ENCODE data around the gene NOVA2.

Gene NOVA2

DNA sequence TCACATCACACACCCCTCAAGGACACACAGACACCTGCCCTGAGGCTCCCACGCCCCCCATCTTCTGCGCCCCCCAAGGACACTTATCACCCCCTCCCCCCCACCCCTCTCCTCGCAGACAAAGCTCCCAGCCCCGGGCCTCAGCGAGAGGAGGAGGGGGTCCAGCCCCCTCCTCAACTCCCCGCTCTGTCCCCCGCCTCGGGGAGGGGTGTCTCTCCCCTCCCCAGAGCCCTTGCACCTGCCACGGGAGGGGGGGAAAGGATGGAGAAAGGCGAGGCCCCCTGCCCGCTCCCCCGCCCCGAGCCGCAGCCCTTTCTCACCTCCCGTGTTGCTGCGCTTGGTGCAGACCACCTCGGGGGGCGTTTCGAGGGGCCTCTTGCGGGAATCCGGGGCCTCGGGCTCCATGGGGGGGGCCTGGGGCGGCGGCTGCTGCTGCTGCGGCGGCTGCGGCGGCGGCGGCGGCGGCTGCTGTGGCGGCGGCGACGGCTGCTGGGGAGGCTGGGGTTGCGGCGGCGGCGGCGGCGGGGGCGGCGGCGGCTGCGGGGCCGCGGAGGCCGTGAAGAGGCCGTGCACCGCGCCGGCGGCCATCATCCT, 621 bp downstream of the NOVA2 start:
- no peak overlapping the region for H3K4me3 ChIP-seq (ENCODE audit: control insufficient read depth, low read depth, low read length)
- TF ChIP-seq, protein P1, sequence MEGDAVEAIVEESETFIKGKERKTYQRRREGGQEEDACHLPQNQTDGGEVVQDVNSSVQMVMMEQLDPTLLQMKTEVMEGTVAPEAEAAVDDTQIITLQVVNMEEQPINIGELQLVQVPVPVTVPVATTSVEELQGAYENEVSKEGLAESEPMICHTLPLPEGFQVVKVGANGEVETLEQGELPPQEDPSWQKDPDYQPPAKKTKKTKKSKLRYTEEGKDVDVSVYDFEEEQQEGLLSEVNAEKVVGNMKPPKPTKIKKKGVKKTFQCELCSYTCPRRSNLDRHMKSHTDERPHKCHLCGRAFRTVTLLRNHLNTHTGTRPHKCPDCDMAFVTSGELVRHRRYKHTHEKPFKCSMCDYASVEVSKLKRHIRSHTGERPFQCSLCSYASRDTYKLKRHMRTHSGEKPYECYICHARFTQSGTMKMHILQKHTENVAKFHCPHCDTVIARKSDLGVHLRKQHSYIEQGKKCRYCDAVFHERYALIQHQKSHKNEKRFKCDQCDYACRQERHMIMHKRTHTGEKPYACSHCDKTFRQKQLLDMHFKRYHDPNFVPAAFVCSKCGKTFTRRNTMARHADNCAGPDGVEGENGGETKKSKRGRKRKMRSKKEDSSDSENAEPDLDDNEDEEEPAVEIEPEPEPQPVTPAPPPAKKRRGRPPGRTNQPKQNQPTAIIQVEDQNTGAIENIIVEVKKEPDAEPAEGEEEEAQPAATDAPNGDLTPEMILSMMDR (IDR thresholded peaks at IDR 0.05; ENCODE audit: control insufficient read depth, insufficient read depth, low read depth, low read length, missing control alignments): no peak

DNA sequence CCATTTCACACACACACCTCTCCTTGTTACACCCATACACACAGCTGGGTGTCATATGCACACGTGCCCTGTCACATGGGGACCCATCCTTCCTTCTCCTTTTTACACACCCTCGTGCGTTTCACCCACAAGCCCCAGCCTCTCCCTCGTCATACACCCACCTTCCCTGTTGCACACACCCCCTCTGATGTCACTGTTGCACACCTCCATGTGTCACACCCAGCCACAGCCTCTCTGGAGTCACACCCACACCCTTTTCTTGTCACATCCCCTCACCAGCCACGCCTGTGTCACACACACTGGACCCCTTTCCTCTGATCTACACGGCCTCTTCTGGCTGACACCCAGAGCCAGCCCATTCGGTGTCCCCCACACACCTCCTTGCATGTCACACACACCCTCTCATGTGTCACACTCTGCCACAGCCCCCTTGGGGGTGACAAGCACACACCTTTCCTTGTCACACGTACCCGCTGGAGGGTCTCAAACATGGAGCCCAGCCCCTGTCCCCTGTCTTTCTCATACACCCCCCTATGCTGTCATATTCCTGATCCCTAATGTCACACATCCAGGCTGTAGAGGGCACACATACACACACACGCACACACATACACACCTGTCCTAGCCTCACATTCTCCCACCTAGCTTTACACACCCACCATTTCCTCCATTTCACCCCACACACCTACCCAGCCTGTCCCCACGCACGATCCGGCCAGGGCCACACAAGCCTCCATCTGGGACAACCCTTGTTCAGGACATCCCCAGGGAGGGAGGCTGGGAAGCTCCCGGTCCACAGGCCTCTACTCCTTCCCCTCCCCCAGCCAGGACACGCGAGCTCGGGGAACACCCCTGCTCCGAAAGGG, 1.4 kb downstream of the NOVA2 start:
- no peak overlapping the region for H3K4me3 ChIP-seq (ENCODE audit: control insufficient read depth, low read depth, low read length)

More for the DNA sequence above, 621 bp downstream of the NOVA2 start:
- no peak for DNase-seq (ENCODE audit: low read depth)

DNA sequence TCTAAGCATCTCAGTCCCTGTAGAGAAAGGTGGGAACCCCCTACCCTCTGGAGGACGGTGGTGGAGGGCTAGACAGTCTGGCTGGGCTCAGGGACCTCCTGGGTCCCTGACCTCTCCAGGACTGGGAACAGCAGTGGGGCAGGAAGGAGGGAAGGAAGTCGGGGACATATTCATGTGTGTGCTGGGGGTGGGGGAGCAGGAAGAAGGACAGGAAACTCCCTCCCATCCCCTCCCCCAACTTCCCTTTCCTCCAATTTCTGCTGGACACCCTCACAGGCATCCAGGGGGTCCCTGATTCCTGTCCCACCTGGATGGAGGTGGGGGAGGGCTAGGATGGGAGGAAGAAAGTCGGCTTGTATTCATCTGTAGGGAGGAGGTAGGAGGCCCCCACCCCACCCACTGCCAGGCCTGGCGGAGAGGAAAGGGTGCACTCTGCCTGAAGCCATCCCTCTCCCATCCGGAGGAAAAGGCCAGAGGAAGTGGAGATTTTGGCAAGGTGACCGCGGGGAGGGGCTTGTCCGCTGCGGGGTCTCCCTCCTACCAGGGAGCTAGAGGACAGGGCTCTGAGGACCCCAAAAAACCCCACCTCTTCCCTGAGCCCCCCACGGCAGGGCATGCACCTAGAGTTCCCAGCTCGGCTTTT, 2.3 kb downstream of the NOVA2 start:
- H3K4me3 ChIP-seq (ENCODE audit: control insufficient read depth, low read depth, low read length): no peak overlapping the region
- DNase-seq (ENCODE audit: low read depth): no peak
- TF ChIP-seq, protein P1 (IDR thresholded peaks at IDR 0.05; ENCODE audit: control insufficient read depth, insufficient read depth, low read depth, low read length, missing control alignments): no peak

More for the DNA sequence above, 1.4 kb downstream of the NOVA2 start:
- TF ChIP-seq, protein P1 (IDR thresholded peaks at IDR 0.05; ENCODE audit: control insufficient read depth, insufficient read depth, low read depth, low read length, missing control alignments): no peak
- DNase-seq (ENCODE audit: low read depth): no peak

DNA sequence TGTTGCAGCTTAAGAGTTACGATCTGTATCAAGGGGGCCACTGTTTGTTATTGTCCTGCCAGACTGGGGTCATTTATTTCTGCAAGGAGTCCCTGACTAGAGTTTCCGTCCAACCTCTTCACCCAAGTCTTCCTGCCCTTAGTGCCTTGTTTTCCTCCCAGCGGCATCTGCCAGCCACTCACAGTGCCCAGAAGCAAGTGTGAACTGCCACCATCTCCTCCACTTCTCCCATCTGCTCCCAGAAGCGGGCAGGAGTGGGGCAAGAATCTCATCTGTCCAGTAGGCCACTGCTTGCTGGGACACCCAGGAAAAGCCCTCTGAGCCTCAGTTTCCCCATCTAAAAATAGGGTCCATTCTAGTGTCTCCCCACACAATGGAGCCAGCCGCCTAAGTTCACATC, 4.0 kb downstream of the NOVA2 start:
- TF ChIP-seq, protein P1 (IDR thresholded peaks at IDR 0.05; ENCODE audit: control insufficient read depth, insufficient read depth, low read depth, low read length, missing control alignments): no peak
- no peak for DNase-seq (ENCODE audit: low read depth)
- no peak overlapping the region for H3K4me3 ChIP-seq (ENCODE audit: control insufficient read depth, low read depth, low read length)

DNA sequence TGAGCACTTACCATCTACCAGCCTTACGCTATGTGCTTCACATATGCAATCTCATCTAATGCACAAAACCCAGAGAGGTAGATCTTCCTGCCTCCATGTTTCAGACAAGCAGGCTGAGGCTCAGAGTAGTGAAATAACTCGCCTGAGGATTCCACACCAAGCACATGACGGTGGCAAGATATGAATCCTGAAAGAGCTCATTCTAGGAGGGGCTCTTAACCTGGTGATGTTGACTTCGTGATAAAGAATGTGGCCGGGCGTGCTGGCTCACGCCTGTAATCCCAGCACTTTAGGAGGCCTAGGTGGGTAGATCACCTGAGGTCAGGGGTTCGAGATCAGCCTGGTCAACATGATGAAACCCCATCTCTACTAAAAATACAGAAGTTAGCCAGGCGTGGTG, 5.0 kb downstream of the NOVA2 start:
- DNase-seq (ENCODE audit: low read depth): no peak

DNA sequence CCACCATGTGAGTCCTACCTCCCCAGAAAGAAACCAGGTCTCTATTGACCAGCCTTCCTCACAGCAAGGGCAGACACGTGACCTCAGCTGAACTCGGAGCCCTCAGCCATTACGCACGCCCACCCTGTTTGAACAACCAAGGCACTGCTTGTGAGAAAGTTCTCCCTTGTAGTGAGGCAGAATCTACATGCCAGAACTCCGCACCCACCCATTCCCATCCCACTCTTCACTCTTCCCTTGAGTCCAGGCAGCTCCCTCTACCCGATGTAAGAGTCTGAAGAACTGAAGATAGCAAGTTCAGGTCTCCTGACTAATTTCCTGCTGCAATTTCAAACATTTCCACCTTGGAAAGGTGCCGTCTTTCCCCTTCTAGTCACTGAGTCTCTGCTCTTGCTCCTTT, 6.4 kb downstream of the NOVA2 start:
- no peak for DNase-seq (ENCODE audit: low read depth)
- H3K4me3 ChIP-seq (ENCODE audit: control insufficient read depth, low read depth, low read length): no peak overlapping the region
- TF ChIP-seq, protein P1 (IDR thresholded peaks at IDR 0.05; ENCODE audit: control insufficient read depth, insufficient read depth, low read depth, low read length, missing control alignments): no peak

More for the DNA sequence above, 5.0 kb downstream of the NOVA2 start:
- TF ChIP-seq, protein P1 (IDR thresholded peaks at IDR 0.05; ENCODE audit: control insufficient read depth, insufficient read depth, low read depth, low read length, missing control alignments): no peak
- no peak overlapping the region for H3K4me3 ChIP-seq (ENCODE audit: control insufficient read depth, low read depth, low read length)

Data from AG09309 (cell line).